Measurements from ENCODE around the gene NME3. TPM values are rescaled to one million over a fixed set of nuclear protein-coding genes. Genes with fewer than 3 reads are reported as not detected.

The NME3 gene
- total RNA-seq, 2 donors from 2014 or later = 30.9 to 55.6 TPM

- Mint-ChIP-seq H3K9me3 (no peaks in the 10 kb centered on the region), H3K27ac (no peak overlapping the region)
- DNase-seq (ENCODE audit: low spot score in 2 of 2) = no peak
These were observed 15.6 kb upstream of the NME3 start for GRCh38 chr16:1787056-1787321.

GRCh38 chr16:1786242-1787055 is 15.1 kb upstream of the NME3 start:
- H3K9me3 Mint-ChIP-seq = no peaks in the 10 kb centered on the region
- peaks cover 6% of the 10 kb centered on the region in 2 donors for H3K36me3 Mint-ChIP-seq
- peak in 1 of 2 donors; percentile 3 for DNase-seq (ENCODE audit: low spot score in 2 of 2)
- no peak for ATAC-seq
- no peak overlapping the region for H3K27ac Mint-ChIP-seq

More at GRCh38 chr16:1787056-1787321, 15.6 kb upstream of the NME3 start:
- H3K36me3 Mint-ChIP-seq = peaks cover 6% of the 10 kb centered on the region in 2 donors
- ATAC-seq = no peak

- ATAC-seq = no peak
- H3K36me3 Mint-ChIP-seq = peaks cover 6% of the 10 kb centered on the region in 2 donors
These were observed 14.5 kb upstream of the NME3 start for GRCh38 chr16:1785846-1786170.

GRCh38 chr16:1784977-1785845 is 13.9 kb upstream of the NME3 start:
- H3K36me3 Mint-ChIP-seq = peaks cover 6% of the 10 kb centered on the region in 2 donors
- no peak for DNase-seq (ENCODE audit: low spot score in 2 of 2)
- H3K27ac Mint-ChIP-seq = no peak overlapping the region
- ATAC-seq = no peak
- no peaks in the 10 kb centered on the region for H3K9me3 Mint-ChIP-seq

More at GRCh38 chr16:1785846-1786170, 14.5 kb upstream of the NME3 start:
- Mint-ChIP-seq H3K27ac (no peak overlapping the region), H3K9me3 (no peaks in the 10 kb centered on the region)
- DNase-seq (ENCODE audit: low spot score in 2 of 2) = no peak

GRCh38 chr16:1782408-1783264 is 11.3 kb upstream of the NME3 start, which contains the start of the genes NUBP2 and SPSB3:
NUBP2 (plus strand) TSS chr16:1782960; CDS start chr16:1783021, 61 bp downstream.
SPSB3 (minus strand) TSS chr16:1782571; CDS start chr16:1781483, 1,088 bp downstream.
- peak; percentile 91 to 93 for ATAC-seq
- H3K27ac Mint-ChIP-seq = peak within 1 kb of the TSS; percentile 82 to 94
- no peaks in the 10 kb centered on the region for H3K9me3 Mint-ChIP-seq
- peaks cover 6% of the 10 kb centered on the region in 2 donors for H3K36me3 Mint-ChIP-seq
- peak; percentile 94 to 100 for DNase-seq (ENCODE audit: low spot score in 2 of 2)

DNA sequence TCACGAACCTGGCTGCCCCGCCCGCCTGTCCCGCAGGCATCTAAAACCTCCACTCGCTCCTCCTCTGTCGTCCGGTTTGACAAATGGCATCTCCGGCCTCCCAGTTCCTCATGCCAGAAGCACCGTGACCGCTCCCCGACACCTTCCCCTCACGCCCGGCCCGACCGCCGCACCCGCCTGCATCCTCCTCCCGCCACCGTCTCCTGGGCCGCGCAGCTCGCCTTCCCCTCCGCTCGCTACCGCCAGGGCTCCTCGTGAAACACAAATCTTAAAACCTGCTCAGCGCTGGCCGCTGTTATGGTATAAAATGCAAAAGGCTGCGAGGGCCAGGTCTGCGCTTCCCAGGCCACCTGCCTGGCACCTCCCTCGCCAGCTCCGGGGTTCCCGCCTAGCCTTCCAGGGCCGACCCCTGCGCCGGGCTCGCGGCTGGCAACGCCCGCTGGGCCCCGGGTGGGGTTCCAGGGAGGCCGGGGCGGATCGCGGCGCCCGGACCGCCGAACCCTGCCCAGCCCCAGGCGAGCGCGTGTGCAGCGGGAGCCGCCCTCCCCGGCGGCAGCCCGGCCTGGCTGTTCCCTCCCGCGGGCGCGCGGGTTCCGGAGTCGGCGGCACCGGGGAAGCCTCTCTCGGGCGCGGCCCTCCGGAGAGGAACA is 10.5 kb upstream of the NME3 start:
- no peaks in the 10 kb centered on the region for H3K9me3 Mint-ChIP-seq
- ATAC-seq (no peak), DNase-seq (ENCODE audit: low spot score in 2 of 2) (peak in 1 of 2 donors; percentile 42)
- peaks cover 6% of the 10 kb centered on the region in 2 donors for H3K36me3 Mint-ChIP-seq
- peak overlapping the region; percentile 82 to 91 for H3K27ac Mint-ChIP-seq

DNA sequence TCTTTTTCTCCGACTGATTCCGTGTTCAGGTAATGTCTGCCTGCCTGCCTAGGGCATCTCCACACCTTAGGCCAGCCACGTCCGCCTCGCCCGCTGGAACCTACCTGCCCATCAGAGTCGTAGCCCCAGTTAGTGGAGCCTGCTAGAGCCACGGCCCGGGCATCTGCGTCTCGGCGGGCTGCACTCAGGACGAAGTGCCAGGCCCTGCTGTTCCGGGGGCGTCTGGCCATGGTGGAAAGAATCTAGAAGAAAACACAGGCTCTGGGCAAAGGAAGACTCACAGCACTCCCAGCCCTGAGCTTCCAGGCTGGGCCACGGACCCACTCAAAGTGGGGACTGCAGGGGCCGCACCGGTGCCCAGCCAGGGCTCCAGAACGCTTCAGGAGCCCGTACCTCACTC is 9.9 kb upstream of the NME3 start:
- H3K36me3 Mint-ChIP-seq = peaks cover 6% of the 10 kb centered on the region in 2 donors
- ATAC-seq (no peak), DNase-seq (ENCODE audit: low spot score in 2 of 2) (no peak)
- peak overlapping the region; percentile 82 to 91 for H3K27ac Mint-ChIP-seq
- no peaks in the 10 kb centered on the region for H3K9me3 Mint-ChIP-seq

DNA sequence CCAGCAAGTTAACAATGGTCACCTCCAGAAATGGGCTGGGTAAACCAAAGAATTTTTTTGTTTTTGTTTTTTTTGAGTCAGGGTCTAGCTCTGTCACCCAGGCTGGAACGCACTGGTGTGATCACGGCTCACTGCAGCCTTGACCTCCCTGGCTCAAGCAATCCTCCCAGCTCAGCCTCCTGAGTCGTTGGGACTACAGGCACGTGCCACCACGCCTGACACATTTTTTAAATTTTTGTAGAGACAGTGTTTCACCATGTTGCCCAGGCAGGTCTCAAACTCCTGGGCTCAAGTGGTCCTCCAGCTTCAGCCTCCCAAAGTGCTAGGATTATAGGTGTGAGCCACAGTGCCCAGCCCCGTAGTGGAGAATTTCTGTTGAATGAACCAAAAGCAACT is 9.3 kb upstream of the NME3 start:
- Mint-ChIP-seq H3K27ac (peak overlapping the region in 1 of 2 donors; percentile 82), H3K9me3 (no peaks in the 10 kb centered on the region), H3K36me3 (peaks cover 6% of the 10 kb centered on the region in 2 donors)
- DNase-seq (ENCODE audit: low spot score in 2 of 2) (no peak), ATAC-seq (no peak)

DNA sequence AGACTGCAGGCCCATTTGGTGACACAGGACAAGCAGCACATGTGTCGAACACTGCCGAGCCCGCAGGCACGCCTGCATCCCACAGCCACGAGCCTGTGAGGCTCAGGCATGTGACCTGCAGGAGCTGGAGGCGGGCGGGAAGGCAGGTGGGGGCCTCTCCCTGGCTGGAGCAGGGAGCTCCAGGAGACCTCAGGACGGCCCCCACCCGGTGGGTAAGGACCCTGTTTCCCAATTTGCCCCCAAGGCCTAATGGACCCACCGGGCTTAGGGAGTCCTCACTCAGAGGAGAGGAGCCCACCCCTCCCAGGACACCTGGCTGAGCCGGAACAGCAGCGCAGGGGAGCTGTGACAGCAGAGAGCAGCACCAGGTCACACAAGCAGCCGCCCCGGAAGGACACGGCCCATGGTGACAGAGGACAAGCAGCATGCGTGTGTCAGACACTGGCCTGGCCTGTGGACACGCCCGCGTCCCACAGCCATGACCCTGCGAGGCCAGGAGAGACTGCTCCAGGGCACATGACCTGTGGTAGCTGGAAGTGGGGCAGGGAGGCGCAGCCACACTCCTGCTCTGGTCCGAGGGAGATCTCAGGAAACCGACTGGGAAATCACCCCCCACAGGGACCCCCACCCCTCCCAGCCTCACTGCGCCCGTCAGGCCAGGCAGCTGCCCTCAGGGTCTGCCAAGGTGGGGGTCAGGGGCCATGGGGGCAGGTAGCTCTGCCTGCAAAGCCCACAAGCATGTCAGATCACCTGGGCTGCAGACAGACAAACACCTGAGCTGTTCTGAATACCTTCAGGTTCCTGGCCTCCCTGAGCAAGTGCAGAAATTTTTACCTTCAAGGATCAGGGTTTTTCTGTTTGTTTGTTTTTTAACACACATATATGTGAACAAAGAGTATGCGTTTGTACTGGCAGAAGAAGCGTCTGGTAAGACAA is 8.7 kb upstream of the NME3 start:
- Mint-ChIP-seq H3K36me3 (peaks cover 6% of the 10 kb centered on the region in 2 donors), H3K27ac (no peak overlapping the region), H3K9me3 (no peaks in the 10 kb centered on the region)
- DNase-seq (ENCODE audit: low spot score in 2 of 2) (no peak), ATAC-seq (no peak)

DNA sequence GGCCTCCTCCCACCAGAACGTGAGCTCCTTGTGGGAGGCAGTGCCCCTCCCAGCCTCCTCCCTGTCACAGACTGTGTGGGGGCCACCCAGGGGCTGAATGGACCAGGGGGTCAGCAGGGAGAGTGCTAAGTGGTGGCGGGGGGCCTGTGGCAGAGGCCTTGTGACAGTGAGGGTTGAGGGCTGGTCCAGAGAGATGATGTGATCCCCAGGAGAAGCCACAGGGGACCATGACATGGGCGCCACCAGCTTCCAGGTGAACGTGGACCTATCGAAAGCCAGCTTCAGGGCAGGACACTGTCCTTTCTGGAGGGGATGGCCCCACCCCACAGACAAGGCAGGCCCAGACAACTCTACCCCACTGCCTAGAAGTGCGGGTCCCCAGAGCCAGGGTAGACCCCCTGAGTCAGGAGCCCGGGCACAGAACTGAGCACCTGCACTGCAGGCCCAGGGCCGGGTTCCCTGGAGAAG is 7.9 kb upstream of the NME3 start:
- no peak for ATAC-seq
- Mint-ChIP-seq H3K27ac (peak overlapping the region; percentile 49 to 73), H3K9me3 (no peaks in the 10 kb centered on the region), H3K36me3 (peaks cover 6% of the 10 kb centered on the region in 2 donors)
- DNase-seq (ENCODE audit: low spot score in 2 of 2) = no peak

GRCh38 chr16:1778200-1779179 is 7.1 kb upstream of the NME3 start:
- H3K9me3 Mint-ChIP-seq = no peaks in the 10 kb centered on the region
- H3K36me3 Mint-ChIP-seq = peaks cover 5% of the 10 kb centered on the region in 2 donors
- peak overlapping the region; percentile 49 to 73 for H3K27ac Mint-ChIP-seq
- ATAC-seq (no peak), DNase-seq (ENCODE audit: low spot score in 2 of 2) (no peak)

- no peak for ATAC-seq
- DNase-seq (ENCODE audit: low spot score in 2 of 2) = no peak
- Mint-ChIP-seq H3K27ac (no peak overlapping the region), H3K36me3 (peaks cover 0 to under 1% of the 10 kb centered on the region in 2 donors), H3K9me3 (no peaks in the 10 kb centered on the region)
These were observed 6.2 kb upstream of the NME3 start for GRCh38 chr16:1777375-1778199.

DNA sequence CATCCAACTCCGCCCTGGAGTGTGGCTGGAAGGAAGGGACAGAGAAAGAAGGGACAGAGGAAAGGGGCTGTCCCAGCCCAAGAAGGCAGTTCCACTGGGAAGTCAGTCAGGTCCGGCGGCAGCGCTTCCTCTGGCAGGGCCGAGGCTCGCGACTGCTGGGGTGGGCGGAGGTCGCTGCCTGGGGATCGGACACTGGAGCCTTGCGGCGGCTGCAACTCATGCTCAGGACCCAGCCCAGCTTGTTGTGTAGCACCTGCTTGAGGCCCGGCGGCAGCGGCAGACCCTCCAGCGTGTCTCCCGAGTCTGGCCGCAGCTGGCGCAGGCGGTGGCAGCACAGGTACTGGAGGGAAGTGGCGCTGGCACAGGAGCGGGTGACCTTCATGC is 5.6 kb upstream of the NME3 start:
- peak overlapping the region; percentile 22 to 84 for H3K27ac Mint-ChIP-seq
- DNase-seq (ENCODE audit: low spot score in 2 of 2) (no peak), ATAC-seq (no peak)
- H3K36me3 Mint-ChIP-seq = peaks cover 6 to 7% of the 10 kb centered on the region in 2 donors
- H3K9me3 Mint-ChIP-seq = no peaks in the 10 kb centered on the region

DNA sequence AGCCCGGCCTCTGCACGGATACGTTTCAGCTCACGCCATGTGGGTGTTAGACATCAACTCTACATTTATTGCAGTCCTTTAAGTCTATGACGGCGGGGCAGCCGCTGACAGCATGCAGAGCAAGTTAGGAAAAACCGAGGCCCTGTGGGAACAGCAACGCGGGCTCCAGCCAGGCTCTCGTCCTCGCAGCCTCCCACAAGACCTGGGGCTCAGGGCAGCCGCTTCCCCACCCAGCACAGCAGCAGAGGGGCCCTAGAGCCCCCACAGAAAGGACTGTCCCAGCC is 5.3 kb upstream of the NME3 start:
- ATAC-seq = no peak
- Mint-ChIP-seq H3K9me3 (no peaks in the 10 kb centered on the region), H3K27ac (peak overlapping the region; percentile 22 to 84), H3K36me3 (peaks cover 10% of the 10 kb centered on the region in 2 donors)
- DNase-seq (ENCODE audit: low spot score in 2 of 2) = no peak

All from activated naive CD4-positive, alpha-beta T cell treated with anti-CD3 and anti-CD28 coated beads, Interleukin-2, amount 50 U/mL, for 72 hours (primary cell).